MM.1S (cell line): ENCODE results near the gene HSF2BP.

Source experiments
- EZH2 ChIP-seq: fragments of 300-600 bp; sonication (generic); optimal IDR thresholded peaks from 2 replicates; pipeline ENCODE3; 2017; ENCODE audit warnings: low read depth, mild to moderate bottlenecking, antibody characterized with exemption, low read length, mixed read lengths
- TF ChIP-seq, protein P1 (sequence below): fragments of 300-600 bp; sonication (generic); IDR thresholded peaks from 2 replicates; pipeline ENCODE4 v1.5.1; 2016; ENCODE audit warnings: antibody characterized with exemption, low read length, mixed read lengths

DNA sequence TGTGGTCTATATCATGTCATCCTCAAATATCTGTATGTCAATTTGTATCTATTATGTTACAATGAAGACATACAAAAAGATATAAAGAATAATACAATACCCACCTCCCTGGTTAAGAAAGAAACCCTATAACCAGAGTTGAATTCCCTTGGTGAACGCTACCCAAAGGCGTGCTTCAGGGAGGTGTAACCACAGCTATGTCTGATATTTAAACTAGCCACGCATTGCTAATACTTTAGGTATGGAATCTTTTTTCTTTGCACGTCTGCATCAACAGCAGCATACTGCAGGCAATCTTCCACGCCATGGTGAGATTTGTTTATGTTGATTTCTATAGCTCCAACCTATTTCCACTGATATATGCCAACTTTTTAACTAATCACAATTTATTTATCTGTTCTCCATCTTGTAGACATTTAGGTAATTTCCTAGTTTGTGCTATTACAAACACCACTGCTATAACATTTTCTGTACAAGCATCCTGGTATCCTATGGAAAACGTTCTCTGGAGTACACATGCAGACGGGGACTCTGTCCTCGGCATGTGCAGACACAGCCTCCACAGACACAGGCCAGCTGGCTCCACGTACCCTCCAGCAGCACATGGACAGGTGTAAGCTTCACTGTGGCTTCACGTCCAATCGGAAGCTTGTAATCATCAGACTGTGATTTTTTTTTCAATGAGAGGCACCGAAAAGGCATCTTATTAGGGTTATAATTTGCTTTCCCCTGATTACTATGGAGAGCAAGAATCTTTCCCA, 58.5 kb downstream of the HSF2BP start:
- TF ChIP-seq, protein P1, sequence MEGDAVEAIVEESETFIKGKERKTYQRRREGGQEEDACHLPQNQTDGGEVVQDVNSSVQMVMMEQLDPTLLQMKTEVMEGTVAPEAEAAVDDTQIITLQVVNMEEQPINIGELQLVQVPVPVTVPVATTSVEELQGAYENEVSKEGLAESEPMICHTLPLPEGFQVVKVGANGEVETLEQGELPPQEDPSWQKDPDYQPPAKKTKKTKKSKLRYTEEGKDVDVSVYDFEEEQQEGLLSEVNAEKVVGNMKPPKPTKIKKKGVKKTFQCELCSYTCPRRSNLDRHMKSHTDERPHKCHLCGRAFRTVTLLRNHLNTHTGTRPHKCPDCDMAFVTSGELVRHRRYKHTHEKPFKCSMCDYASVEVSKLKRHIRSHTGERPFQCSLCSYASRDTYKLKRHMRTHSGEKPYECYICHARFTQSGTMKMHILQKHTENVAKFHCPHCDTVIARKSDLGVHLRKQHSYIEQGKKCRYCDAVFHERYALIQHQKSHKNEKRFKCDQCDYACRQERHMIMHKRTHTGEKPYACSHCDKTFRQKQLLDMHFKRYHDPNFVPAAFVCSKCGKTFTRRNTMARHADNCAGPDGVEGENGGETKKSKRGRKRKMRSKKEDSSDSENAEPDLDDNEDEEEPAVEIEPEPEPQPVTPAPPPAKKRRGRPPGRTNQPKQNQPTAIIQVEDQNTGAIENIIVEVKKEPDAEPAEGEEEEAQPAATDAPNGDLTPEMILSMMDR, result no peak
- no peak for TF ChIP-seq EZH2
